MG63 (cell line): Measurements from ENCODE around the gene METTL26. TPM values are rescaled to one million over a fixed set of nuclear protein-coding genes. Genes with fewer than 3 reads are reported as not detected.

Source experiments
- DNase-seq: peaks from one replicate; pipeline ENCODE4 v3.0.0-alpha.2; 2020
- H3K27me3 ChIP-seq: fragments of 250-450 bp; sonication (Bioruptor Pico); 2 replicates; pipeline ENCODE4 v1.5.1; 2020; ENCODE audit warnings: mild to moderate bottlenecking, moderate library complexity
- H3K36me3 ChIP-seq: fragments of 250-450 bp; sonication (Bioruptor Pico); 2 replicates; pipeline ENCODE4 v1.5.1; 2020; ENCODE audit warnings: mild to moderate bottlenecking, moderate library complexity
- H3K4me3 ChIP-seq: fragments of 250-450 bp; sonication (Bioruptor Pico); 2 replicates; pipeline ENCODE4 v1.5.1; 2020; ENCODE audit warnings: mild to moderate bottlenecking, moderate library complexity
- H3K9me3 ChIP-seq: fragments of 250-450 bp; sonication (Bioruptor Pico); 2 replicates; pipeline ENCODE4 v1.5.1; 2020; ENCODE audit warnings: mild to moderate bottlenecking, moderate library complexity
- total RNA-seq: library from RNA; depleted of rRNA; stranded (reverse); fragments of >200 nt; shearing (Covaris generic); gene quantifications from 2 replicates; pipeline ENCODE4 v1.2.3, GENCODE V29; 2014; ENCODE audit warnings: low replicate concordance; rRNA removed

Gene METTL26
- 145 and 183 TPM in 2 replicates for total RNA-seq

DNA sequence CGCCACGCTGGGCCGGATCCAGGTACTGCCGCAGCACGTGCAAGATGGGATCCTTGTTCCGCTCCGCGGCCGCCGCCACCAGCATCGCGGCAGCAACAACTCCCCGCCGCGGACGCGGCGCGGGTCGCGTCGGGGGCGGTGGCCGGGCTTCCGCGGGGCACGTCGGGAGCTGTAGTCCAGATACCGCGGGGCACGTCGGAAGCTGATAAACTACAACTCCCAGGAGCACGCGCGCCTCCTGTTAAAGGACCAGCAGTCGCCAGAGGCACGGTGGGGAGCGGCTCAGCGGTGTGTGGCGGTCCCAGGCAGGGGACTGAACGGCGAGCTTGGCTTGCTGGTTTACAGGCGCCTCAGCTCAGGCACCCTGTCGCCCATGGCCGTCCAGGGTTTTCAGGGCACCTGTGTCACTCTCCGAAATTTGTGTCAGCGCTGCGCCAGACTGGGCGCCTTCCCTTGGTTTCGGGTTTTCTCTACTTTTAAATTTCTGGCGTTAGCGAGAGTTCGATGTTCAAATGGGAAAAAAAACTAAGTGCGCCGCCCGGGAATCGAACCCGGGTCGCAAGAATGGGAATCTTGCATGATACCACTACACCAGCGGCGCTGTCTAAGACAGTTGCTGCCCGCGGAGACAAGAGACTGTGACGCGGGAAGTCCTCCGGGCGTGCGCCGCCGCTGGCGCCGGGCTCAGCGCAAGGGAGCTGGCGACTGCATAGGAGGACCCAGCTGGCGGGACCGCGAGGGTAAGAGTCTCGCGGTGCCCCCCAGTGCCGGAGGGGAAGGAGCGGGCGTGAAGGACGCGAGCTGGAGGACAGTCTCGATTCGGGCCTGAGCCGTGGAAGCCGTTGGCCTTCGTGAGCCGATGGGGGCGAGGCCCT lies at the start of gene METTL26:
Gene METTL26 (minus strand): TSS at position 100 of the 875 bp plus-strand sequence. CDS start 15 bp downstream, at position 85.
- Histone ChIP-seq H3K4me3 (peak within 1 kb of the TSS; percentile 63), H3K27me3 (no peaks in the 10 kb centered on the region), H3K9me3 (no peaks in the 10 kb centered on the region), H3K36me3 (peaks cover 9% of the 10 kb centered on the region)
- DNase-seq, result peak; percentile 95

DNA sequence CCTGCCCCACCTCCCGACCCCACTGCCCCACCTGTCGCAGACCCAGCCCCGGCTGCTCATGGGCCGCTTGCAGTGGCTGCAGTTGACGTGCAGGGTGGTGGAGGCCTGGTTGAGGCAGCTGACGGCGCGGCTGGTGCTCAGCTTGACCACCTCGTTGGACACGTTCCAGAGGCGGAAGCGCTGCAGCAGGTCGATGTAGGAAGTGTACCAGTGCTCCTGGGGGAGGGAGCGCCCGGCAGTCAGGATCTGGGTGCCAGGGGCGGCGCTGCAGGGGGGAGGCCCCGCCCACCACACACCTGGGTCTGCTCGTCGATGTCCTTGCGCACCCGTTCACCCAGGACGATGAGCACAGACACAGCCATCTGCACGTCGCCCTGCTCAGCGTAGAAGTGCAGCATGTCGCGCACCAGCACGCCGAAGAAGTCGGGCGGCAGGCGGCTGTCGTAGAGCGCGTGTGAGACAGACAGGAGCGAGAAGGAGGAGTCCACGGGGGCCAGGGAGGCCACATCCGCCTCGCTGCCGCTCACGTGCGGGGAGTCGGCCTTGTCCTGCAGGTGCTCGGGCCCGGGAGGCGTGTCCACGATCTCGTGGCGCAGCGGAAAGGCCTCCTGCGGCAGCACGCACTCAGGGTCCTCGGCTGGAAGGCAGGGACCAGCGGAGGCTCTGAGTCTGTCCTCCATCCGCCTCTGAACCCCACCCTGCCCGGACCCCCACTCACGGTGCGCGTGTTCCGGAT lies 49.0 kb upstream of the METTL26 start:
- Histone ChIP-seq H3K36me3 (peaks cover 62% of the 10 kb centered on the region), H3K9me3 (no peaks in the 10 kb centered on the region), H3K27me3 (no peaks in the 10 kb centered on the region), H3K4me3 (no peak overlapping the region)
- DNase-seq, result no peak

DNA sequence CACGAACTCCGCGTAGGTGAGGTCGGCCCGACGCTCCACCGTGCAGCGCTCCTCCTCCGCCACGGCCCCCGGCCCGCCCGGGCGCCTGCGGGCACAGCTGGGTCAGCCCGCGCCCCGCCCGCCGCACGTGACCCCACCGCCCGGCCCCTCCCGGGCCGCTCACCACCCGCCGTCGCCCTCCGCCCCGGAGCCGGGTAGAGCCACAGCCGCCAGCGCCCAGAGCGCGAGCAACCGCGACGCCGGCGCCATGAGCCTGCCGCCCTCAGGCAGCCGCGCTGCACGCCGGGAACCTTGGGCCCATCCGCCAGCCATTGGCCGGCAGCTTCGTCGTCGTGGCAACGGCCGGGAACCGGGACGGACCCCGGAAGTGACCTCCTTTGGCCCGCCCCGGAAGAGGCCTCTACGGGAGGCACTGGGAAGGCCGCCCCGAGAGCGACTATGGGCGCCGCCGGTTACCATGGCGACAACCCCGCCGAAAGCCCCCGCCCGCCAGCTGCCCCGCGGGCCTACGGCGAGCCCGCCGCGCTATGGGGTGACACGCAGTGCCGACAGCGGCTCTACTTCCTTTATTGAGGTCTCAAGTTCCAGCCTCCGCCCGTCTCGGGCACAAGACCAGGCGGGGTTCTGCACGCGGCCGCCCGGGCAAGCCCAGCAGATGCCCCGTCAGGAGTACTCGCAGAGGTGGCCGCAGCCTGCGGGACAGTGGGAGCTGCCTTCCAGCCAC lies 48.1 kb upstream of the METTL26 start, which contains the start of gene JMJD8:
Gene JMJD8 (minus strand): TSS at position 264 of the 724 bp plus-strand sequence. CDS start 15 bp downstream, at position 249.
- H3K9me3 ChIP-seq, result no peaks in the 10 kb centered on the region
- peak; percentile 94 for DNase-seq
- H3K36me3 ChIP-seq, result peaks cover 62% of the 10 kb centered on the region
- peak within 1 kb of the TSS; percentile 51 for H3K4me3 ChIP-seq
- no peaks in the 10 kb centered on the region for H3K27me3 ChIP-seq

DNA sequence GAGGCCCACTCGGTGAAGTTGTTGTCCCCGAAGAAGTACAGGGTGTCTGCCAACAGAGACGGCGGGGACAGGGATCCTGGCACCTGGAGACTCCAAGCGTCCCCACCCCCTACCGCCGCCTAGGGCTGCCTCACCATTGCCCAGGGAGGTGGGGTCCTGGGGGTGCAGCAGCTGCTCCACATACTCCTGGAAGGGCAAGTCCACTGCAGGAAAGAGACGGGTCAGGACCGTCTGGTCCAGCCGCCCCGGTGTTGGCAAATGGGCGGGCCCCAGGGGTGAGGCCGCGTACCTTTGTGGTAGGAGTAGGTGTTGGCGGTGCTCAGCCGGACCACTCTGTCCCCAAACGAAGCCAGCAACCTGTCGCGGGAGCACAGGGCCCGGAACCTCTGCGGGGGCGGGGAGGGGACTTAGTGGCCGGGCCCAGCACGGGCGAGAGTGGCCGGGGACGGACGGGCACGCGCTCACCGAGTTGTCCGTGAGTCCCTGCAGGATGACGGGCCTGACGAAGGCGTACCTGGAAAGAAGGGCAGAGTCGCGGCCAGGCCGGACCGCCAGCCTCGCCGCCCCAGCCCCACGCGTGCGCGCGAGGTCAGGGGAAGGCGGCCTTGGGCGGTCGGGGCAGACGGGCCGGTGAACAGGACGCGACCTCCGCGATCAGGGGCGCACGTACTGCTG lies 47.4 kb upstream of the METTL26 start:
- no peaks in the 10 kb centered on the region for H3K9me3 ChIP-seq
- DNase-seq, result no peak
- H3K27me3 ChIP-seq, result no peaks in the 10 kb centered on the region
- H3K4me3 ChIP-seq, result peak overlapping the region; percentile 51
- peaks cover 62% of the 10 kb centered on the region for H3K36me3 ChIP-seq

DNA sequence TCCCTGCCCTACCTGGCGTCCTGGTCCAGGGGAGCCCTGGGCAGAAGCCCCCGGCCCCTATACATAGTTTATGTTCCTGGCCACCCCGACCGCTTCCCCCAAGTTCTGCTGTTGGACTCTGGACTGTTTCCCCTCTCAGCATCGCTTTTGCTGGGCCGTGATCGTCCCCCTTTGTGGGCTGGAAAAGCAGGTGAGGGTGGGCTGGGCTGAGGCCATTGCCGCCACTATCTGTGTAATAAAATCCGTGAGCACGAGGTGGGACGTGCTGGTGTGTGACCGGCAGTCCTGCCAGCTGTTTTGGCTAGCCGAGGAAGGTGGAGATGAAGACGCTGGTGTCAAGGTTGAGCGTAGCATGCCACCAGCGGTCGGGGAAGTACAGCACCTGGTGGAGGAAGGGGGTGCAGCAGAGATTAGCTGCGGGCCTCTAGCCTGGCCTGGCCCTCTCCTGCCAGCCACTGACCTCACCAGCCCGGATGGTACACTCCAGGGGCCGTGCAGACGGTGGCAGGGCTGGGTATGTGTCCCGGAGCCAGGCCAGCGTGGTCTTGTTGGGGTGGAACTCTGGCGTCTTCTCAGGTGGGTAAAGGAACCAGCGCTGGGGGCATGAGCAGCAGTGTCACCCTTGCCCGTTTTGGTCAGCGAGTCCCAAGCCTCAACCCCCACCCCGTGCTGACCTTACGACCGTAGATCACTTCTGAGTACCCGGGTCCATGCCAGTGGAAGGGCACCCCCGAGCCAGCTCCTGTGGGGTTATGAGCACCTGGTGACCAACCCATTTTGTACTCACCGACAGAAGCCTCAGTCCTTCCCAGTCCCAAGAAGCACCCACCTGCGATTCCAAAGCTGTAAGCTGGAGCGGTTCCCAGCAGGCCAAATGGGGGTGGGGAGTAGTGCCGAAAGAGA lies 46.6 kb upstream of the METTL26 start:
- Histone ChIP-seq H3K4me3 (peak overlapping the region; percentile 51), H3K9me3 (no peaks in the 10 kb centered on the region), H3K36me3 (peaks cover 57% of the 10 kb centered on the region), H3K27me3 (no peaks in the 10 kb centered on the region)
- no peak for DNase-seq

DNA sequence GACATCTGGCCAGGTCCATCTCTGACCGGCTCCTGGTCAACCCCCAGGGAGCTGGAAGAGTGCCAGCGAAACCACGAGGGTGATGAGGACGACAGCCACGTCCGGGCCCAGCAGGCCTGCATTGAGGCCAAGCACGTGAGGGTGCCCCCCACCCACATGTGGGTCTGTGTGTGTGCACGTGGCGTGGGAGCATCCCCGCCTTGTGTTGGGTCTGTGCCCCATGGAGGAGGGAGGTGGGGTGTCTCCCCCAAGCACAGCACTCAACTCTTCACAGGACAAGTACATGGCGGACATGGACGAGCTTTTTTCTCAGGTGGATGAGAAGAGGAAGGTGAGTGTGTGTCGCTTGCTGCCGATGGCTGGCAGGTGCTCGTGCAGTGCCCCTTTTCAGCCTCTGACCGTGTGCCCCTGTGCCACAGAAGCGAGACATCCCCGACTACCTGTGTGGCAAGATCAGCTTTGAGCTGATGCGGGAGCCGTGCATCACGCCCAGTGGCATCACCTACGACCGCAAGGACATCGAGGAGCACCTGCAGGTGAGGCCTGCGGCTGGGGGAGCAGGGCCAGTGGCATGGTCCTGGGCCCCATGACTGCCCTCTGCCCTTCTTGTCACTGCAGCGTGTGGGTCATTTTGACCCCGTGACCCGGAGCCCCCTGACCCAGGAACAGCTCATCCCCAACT lies 45.8 kb upstream of the METTL26 start:
- peak; percentile 56 for DNase-seq
- no peaks in the 10 kb centered on the region for H3K9me3 ChIP-seq
- H3K4me3 ChIP-seq, result peak overlapping the region; percentile 71
- peaks cover 52% of the 10 kb centered on the region for H3K36me3 ChIP-seq
- H3K27me3 ChIP-seq, result no peaks in the 10 kb centered on the region

DNA sequence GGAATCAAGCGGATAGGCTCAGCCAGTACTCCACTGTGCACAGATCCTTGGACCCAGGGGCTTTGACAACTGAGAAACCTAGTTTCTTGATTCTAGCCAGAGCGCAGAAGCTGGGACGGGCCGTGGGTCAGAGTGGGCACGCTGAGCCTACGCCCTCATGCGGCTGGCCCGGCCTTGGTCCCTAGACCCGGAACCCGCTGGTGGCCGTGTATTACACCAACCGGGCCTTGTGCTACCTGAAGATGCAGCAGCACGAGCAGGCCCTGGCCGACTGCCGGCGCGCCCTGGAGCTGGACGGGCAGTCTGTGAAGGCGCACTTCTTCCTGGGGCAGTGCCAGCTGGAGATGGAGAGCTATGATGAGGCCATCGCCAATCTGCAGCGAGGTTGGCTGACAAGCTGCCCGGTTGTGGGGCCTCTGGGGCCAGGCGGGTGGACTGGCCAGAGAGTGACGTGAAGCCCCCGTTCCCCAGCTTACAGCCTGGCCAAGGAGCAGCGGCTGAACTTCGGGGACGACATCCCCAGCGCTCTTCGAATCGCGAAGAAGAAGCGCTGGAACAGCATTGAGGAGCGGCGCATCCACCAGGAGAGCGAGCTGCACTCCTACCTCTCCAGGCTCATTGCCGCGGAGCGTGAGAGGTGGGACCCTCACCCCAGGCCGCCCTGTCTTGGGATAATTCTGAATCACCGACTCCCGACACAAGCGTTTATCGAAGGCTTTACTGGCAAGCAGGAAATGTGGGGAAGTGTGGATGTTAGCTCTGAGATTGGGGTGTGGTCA lies 45.1 kb upstream of the METTL26 start:
- H3K36me3 ChIP-seq, result peaks cover 46% of the 10 kb centered on the region
- H3K27me3 ChIP-seq, result no peaks in the 10 kb centered on the region
- H3K4me3 ChIP-seq, result peak overlapping the region; percentile 71
- no peaks in the 10 kb centered on the region for H3K9me3 ChIP-seq
- DNase-seq, result peak; percentile 84

DNA sequence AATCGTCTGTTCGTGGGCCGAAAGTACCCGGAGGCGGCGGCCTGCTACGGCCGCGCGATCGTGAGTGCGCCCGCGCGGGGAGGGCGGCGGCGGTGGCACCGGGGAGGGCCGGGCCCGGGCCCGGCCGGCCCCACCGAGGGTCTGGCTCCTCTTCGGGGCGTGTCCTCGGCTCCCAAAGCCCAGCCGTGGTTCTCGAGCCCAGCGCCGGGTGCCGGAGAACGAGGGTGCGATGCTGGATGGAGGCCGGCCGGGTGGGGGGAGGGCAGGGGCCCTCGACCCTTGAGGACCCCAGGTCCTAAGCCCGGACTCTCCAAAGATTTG lies 44.5 kb upstream of the METTL26 start:
- Histone ChIP-seq H3K36me3 (peaks cover 40% of the 10 kb centered on the region), H3K4me3 (peak overlapping the region; percentile 71), H3K9me3 (no peaks in the 10 kb centered on the region), H3K27me3 (no peaks in the 10 kb centered on the region)
- DNase-seq, result no peak

DNA sequence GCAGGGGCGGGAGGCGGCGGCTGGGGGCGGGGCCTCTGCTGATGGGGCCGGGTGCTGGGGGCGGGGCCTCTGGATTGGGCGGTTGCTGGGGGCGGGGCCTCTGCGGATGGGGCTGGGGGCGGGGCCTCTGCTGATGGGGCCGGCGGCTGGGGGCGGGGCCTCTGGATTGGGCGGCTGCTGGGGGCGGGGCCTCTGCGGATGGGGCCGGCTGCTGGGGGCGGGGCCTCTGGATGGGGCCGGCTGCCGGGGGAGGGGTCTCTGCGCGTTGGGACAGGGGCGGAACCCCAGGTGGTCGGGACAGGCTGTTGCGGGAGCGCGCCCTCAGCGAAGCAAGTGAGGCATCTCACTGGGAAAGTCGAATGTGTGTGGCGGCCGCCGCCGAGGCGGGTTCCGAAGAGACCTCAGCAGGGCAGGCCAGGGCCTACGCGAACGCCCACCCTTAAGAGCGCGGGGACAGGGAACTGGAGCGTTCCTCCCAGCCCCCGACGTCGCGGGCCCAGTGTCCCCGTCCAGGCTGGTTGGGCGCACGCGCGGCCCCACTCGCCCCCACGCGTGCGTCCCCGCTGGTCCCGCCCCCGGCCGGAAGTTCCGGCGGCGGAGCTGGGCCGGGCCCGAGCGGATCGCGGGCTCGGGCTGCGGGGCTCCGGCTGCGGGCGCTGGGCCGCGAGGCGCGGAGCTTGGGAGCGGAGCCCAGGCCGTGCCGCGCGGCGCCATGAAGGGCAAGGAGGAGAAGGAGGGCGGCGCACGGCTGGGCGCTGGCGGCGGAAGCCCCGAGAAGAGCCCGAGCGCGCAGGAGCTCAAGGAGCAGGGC lies 43.9 kb upstream of the METTL26 start, which contains the start of gene STUB1:
Gene STUB1 (plus strand): TSS at position 597 of the 811 bp plus-strand sequence. CDS start 116 bp downstream, at position 713.
- Histone ChIP-seq H3K36me3 (peaks cover 36% of the 10 kb centered on the region), H3K27me3 (no peaks in the 10 kb centered on the region), H3K4me3 (peak within 1 kb of the TSS; percentile 71), H3K9me3 (no peaks in the 10 kb centered on the region)
- DNase-seq, result peak; percentile 92

DNA sequence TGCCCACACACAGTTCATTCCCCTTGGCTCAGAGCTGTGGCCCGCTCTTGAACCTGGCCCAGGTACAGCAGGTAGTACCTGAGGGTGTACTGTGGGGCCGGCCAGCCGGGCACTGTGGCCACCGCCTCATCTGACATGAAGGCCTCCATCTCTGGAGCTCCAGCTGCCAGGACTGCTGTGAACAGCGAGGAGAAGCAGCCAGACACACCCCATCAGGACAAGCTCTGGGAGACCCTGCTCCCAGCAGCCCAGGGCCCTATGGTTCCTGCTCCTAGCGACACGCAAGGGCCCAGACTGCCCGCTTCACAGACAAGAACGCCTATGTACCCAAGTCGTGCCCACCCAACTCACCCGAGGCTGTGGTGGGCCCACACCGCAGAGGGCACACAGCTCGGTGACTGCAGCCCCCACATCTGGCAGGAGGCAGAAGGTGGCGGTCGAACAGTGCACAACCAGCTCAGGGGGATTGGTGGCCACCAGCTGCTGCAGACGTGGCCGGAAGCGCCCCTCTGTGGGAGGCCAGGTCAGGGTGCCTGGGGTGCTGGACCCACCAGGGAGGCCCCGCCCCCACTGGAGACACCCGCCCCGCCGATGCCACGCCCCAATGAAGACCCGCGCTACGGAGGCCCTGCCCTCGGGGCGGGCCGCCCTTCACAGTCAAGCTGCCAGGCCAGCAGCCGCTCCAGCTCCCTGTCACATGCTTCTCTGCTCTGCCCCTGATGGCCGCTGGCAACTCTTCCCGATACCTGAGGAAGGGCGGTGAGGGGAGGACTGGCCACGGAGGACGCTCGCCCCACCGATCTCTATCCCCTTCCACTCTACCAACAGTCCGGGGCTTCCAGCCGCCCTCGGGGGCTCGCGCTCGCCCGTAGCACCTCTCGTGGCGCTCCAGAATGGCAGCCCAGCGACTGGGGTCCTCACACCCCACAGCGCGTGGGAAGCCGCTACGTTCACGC lies 43.0 kb upstream of the METTL26 start:
- peak; percentile 50 for DNase-seq
- peaks cover 37% of the 10 kb centered on the region for H3K36me3 ChIP-seq

DNA sequence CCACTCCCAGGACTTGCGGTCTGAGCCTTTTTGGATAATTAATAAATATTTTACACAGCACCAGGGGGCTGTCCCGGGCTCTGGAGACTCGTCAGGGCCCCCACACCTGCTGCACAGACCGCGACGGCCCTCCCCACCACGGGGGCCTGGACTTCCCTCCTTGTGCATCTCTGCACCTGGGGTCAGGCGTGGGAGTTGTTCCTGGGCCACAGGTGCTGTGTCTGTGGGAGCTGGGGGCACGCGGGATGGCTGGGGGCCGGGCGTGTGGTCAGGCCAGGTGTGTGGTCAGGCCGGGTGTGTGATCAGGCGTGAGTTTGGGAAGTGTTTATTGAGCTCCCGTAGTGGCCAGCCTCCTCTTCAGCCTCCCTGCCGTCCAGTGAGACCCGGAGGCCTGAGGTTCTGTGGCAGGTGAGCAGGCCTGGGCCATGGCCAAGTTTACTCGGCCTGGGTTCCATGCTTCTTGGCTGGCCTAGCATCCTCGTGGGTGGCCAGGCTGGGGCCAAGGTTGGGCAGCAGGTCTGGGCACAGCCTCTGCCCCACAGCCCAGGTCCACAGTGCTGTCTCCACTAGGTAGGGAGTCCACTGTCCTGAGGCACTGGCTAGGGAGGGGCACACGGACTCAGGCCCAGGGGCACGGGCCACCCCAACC lies 42.2 kb upstream of the METTL26 start:
- no peak overlapping the region for H3K4me3 ChIP-seq
- no peaks in the 10 kb centered on the region for H3K9me3 ChIP-seq
- peaks cover 38% of the 10 kb centered on the region for H3K36me3 ChIP-seq
- no peaks in the 10 kb centered on the region for H3K27me3 ChIP-seq
- no peak for DNase-seq

More for the DNA sequence above, 43.0 kb upstream of the METTL26 start:
- no peaks in the 10 kb centered on the region for H3K27me3 ChIP-seq
- H3K9me3 ChIP-seq, result no peaks in the 10 kb centered on the region
- H3K4me3 ChIP-seq, result peak overlapping the region; percentile 40
